GM18870 (cell line): Measurements from ENCODE around the gene TNS2.

Experiments used
- ATAC-seq: cut with Tn5 transposase; IDR thresholded peaks from one replicate; pipeline ENCODE4 v1.9.1; 2021; ENCODE audit warnings: moderate library complexity; ENCODE audit not compliant: unreplicated experiment

The TNS2 gene

GRCh38 chr12:53068811-53069585 lies 19.1 kb downstream of the TNS2 start:
- no peak for ATAC-seq

DNA sequence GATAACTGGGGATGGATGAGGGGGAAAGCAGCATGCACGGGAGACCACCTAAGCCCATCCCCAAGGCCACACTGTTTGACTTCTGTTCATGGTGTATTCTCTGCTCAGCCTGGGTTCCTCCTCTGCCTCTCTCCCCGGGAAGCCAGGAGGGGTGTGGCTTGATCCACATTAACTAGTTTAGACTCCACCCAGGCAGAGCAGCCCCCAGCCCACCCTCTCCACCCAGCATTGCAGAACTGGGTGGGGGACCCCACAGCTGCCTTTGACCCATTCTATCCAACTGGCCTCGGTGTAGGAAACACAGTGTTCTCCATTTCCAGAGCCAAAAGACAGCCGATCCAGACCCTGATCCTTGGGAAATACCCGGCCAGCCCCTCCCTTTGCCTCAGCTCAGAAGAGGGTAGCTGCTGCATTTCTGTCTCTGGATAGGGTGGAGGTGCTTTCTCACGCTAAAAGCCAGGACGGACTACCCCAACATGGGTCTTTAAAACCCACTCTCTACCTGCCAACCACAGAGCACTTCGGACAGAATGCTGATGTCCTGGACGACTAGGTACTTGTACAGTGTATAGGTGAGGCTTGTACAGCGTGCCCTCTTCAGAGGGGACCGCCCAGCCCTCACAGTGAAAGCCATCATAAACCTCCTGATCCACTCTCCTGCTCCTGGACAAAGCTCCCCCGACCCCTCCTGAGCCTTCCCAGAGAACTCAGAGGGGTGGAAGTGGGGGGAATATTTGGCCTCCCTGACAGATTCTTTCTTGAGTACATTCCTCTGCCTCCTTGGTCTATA lies 20.0 kb downstream of the TNS2 start:
- ATAC-seq: no peak

- ATAC-seq: no peak
Measured at GRCh38 chr12:53070877-53071492, 21.1 kb downstream of the TNS2 start.

GRCh38 chr12:53071591-53072551 lies 22.0 kb downstream of the TNS2 start:
- ATAC-seq: no peak

DNA sequence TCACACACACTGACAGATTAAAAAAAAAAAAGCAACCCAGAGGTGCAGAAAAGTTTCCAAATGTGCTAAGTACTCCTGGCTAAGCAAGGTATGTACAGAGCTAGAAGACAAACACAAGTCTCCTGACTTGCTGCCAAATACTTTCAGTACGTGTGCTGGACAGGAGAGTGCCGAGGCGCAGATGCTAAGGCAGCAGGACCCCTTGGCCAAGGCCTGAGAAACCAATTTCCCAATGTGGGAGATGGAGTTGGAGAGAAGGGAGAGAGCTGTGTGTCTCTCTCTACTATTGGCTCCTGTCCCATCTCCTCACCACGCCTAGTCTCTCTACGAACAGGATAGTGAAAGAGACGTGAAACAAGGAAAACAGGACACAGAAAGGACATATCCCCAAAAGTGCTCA lies 24.0 kb downstream of the TNS2 start:
- no peak for ATAC-seq

DNA sequence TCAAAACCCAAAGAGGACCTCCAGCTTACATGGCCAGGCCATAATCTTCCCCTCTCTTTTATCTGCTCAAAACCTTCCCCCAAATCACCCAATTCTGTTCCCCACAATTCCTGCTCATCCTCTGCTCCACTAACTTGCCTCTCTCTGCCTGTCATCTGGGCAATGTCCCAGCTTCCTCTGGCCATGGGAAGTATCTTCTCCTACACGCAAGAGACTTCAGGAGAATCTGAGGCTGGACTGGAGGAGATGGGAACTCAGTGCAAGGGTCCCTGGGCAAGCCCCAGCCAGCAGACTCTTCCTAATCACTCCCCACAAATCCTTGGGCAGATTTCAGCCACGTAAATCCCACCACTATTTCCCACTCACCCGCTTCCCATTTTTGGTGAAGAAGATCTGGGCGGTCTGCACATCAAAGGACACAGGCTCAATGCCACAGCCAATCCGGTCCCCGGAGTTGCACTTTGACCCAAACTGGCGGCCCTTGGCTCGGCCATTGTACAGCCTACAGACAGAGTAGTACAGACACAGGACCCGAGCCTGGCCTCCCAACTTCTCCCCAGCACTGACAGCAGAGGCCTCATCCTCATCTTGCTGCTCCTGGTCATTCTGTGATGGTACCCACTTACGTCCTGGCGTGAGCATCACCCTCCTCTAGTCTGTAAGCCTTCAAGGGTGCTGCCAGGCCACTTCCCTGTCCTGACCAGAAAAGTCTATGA lies 24.6 kb downstream of the TNS2 start:
- ATAC-seq: no peak

DNA sequence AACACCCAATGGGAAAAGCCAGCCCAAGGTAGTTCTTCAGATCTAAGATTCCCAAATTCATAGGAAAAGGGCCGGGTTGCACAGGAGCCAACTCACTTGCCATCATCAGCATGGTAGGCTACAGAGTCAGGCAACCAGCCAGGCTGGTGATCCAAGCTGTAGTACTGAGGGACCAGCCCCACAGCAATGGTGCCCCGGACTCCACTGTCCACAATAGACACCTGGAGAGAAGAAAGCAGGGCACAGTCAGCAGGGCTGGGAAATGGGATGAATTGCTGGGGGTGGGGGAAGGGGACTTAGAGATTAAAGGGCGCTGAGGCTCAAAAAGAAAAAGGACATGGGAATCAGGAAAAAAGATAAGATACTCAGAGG lies 25.1 kb downstream of the TNS2 start:
- ATAC-seq: no peak

DNA sequence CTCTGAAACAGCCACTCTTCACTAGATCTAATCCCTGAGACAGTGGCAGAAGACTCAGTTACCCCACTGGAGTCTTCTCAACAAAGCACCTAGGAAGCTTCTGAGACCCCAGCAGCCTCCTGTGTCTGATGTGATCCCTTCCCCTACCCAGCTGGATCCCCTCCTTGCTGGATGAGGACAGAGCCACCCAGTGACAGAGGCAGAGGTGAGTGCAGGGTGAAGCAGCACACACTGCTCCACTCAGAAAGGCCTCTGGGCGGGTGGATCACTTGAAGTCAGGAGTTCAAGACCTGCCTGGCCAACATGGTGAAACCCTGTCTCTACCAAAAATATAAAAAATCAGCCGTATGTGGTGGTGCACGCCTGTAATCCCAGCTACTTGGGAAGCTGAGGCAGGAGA lies 26.6 kb downstream of the TNS2 start:
- ATAC-seq: no peak

DNA sequence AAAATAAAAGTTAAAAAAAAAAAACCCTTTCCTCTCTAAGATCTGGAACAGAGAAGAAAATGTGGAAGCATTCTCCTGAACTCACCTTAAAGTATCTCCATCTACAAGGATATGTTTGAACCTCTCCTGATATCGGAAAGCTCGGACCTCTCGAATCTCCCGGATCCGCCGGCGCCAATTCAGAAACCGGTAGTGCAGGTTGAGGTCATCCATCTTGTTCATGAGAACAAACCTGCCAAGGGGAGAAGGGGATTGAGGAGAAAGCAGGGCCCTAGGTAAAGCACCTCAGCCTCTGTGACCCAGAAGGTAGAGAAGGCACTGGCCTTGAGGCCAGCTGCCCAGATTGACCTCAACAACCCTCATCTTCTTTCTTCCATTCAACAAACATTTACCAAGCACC lies 27.2 kb downstream of the TNS2 start:
- no peak for ATAC-seq

DNA sequence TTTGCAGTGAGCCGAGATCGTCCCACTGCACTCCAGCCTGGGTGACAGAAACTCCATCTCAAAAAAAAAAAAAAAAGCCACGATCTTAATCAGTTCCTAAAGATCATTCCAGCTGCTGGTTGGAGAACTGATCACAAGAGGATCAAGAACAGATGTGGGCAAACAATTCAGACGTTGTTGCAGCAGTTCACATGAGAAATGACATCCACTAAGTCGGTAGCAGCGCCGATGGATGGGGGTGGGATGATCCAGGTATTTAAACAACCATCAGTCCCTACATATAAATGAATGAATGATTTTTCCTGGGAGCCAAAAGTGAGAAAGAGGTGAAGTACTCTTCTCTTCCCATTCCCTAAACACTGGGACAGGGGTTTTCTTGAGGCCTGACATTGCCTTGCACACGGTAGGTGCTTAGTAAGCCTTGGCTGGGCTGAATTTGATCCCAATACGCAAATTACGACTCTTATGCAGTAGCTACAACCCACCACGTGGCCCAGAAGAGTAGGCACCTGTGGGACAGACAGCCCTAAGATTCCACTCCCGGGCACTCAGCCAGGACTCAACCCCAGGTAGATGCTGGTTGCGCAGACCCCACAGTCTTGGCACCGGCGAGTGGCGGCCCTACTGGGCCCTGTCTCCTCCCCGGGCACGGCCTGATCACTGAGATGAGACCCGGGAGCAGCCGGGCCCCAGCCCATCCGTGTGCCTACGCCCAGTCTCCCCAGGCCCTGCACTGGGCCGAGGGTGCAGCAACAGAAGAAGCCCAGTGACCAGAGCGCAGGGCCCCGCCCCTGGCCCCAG lies 28.8 kb downstream of the TNS2 start:
- peak; percentile 26 for ATAC-seq

DNA sequence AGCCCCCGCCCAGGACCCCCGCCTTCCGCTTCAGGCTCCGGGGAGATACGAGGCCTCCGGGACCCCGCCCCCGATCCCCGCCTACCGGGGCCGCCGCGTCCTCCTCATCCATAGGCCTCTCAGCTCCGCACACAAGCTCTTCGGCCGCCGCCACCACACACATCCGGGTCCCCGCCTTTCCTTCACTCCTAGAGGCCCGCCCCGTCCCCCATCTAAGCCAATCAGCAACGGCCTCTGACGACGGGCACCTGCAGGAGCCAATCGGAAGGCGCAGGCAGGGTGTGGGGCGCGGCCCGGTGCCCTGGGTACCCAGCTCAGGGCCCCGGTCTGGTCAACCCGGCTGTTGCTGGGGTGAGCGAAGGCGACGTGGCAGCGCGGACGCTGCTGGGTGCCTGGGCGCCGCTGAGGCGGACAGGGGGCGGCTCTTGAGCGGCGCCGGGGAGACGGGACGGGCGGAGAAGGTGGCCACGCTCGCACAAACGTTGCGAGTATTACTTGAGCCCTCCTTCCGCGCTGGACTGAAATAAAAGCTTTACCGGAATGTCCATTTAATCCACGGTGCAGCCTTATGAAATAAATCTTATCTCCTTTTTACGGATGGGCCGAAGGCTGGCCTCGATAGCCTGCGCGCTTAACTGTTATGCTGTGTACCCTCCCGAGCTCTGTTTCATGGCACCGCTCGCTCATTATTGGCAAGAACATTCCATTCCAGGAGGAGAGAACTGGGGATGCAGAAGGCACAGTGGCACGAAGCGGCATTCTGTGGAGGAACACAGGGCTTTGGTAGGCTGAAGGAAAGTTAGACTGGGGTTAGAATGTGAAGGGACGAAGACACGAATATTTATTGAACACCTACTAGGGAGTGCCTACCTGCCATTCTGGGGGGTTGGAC lies 29.6 kb downstream of the TNS2 start, which contains the start of gene SPRYD3:
Gene SPRYD3, minus strand, starts transcription at position 165 of the 892 bp plus-strand sequence. Its CDS starts 57 bp downstream, at position 108.
- ATAC-seq: peak; percentile 82

DNA sequence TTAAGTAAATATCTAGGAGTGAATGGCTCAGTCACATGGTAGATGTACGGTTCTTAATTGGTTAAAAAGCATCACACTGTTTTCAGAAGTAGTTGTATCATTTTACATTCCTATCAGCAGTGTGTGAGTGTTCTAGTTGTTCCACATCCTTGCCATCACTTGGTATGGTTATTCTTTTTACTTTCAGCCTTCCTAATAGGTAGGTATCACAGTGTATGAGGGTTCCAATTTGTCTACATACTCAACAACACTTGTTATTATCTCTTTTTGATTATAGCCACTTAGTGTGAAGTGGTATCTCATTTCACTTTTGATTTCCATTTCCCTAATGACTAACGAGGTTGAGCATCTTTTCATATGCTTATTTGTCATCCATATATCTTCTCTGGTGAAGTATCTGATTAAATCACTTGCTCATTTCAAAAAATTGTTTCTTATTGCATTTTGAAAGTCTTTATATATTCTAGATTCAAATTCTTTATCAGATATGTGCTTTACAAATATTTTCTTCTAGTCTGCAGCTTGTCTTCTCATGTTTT lies 32.8 kb downstream of the TNS2 start:
- ATAC-seq: no peak

DNA sequence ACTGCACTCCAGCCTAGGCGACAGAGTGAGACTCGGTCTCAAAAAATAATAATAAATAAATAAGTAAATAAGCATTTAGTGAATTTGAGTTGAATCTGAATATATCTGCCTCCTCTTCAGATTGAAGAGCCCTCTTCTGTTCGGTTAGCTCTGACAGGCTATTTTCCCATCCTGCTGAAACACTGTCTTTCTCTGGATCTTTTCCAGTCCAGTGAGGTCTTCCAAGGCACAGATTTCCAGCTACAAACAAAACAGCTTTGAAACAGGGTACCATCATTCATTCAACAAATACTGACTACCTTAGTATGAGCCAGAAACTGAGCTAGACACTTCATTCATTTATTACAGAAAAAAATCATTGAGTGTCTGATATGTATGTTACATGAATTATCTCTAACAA lies 36.5 kb downstream of the TNS2 start:
- ATAC-seq: no peak

- no peak for ATAC-seq
Measured at GRCh38 chr12:53090105-53090504, 40.2 kb downstream of the TNS2 start.

- ATAC-seq: no peak
Measured at GRCh38 chr12:53090554-53090953, 40.7 kb downstream of the TNS2 start.

DNA sequence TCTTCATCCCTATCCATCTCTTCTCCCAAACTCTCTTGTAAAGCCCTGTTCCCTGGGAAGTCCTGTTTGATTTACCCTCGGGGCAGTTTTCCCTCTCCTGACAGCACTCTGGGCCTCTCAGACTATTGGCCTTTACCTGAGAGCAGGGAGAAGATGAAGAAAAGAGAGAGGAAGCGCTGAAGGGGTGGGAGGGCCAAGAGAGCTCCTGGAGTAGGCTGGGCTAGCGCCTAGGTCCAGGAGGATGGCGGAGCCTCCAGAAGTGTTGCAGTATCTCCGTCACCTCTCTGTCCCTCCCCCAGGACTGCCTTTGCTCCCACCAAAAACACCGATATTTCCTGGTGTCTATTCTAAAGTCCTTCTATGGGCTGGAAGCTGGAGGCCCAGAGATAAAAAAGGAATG lies 41.9 kb downstream of the TNS2 start:
- no peak for ATAC-seq

DNA sequence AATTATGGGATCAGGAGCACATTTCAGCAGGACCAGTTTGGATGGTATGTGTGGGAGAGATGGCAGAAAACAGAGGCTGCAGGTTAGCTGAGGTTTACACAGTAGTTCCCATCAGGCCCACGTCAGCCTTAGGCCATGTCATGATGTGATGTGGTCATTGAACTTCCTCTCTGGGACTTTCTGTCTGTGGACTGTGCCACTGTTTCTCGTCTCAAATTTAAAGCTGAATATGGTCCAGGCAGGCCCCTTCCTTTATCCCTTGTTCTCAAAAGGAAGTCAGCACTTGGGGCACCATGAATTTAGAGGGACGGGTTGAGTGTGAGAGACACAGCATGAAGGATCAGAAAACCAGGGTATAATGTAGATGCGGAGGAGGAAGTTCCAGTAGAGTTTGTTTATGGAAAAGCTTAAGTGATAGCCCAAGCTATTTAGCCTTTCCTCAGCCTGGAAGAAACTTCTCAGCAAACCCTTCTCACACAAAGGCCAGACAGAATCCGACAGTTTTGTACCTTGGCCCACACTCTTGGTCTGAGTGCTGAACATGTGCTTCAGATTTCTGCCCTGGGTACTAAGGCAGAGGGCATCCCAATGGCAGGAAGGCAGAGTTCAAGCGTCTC lies 44.0 kb downstream of the TNS2 start:
- no peak for ATAC-seq

DNA sequence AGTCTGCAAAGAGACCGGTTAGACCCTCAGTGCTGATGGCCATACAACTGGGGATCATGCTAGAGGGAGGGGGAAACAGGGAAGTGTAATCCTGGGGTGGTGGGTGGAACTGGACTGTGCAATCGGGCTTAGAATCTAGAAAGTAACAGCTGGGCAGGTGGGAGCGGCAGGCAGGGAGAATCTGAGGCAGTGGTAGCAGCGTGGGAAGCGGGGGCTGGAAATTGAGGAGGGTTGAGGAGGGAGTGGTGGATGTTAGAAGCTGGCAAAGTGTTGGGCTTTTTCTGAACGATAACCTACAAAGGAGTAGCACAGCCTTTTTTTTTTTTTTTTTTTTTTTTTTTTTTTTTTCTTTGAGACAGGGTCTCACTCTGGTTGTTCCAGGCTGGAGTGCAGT lies 44.5 kb downstream of the TNS2 start:
- no peak for ATAC-seq
